Neural crest cell (in vitro differentiated cells): ENCODE results near the gene KRTAP10-1. TPM values are rescaled to one million over a fixed set of nuclear protein-coding genes. Genes with fewer than 3 reads are reported as not detected.

Experiments used
- DNase-seq: peaks from one replicate; pipeline ENCODE4 v3.0.0; 2021; ENCODE audit warnings: low read depth, mixed read lengths, low spot score
- H3K27ac Mint-ChIP-seq: one replicate; pipeline ENCODE4 v1.8.0; 2021; ENCODE audit warnings: mild to moderate bottlenecking, mixed read lengths; ENCODE audit not compliant: unreplicated experiment
- H3K27me3 Mint-ChIP-seq: 2 replicates; pipeline ENCODE4 v1.8.0; 2021; ENCODE audit warnings: low read depth, mild to moderate bottlenecking, mixed read lengths
- H3K36me3 Mint-ChIP-seq: 2 replicates; pipeline ENCODE4 v1.8.0; 2021; ENCODE audit warnings: low read depth, mild to moderate bottlenecking, mixed read lengths
- H3K4me1 Mint-ChIP-seq: 2 replicates; pipeline ENCODE4 v1.8.0; 2021; ENCODE audit warnings: mixed read lengths
- H3K4me3 Mint-ChIP-seq: one replicate; pipeline ENCODE4 v1.8.0; 2021; ENCODE audit warnings: mild to moderate bottlenecking, mixed read lengths
- H3K9me3 Mint-ChIP-seq: 2 replicates; pipeline ENCODE4 v1.8.0; 2021; ENCODE audit warnings: mixed read lengths
- CTCF ChIP-seq: fragments of 200-600 bp; sonication (generic); conservative IDR thresholded peaks from 2 replicates; pipeline ENCODE4 v1.5.0; 2021; ENCODE audit warnings: antibody characterized with exemption, mild to moderate bottlenecking
- total RNA-seq: library from RNA; stranded (reverse); gene quantifications from 2 replicates; pipeline ENCODE4 v1.2.1, GENCODE V29; 2021

The KRTAP10-1 gene
- total RNA-seq, 1 donor from 2014 or later: not detected

GRCh38 chr21:44521928-44522752 lies 17.9 kb downstream of the KRTAP10-1 start:
- Mint-ChIP-seq H3K27me3 (no peaks in the 10 kb centered on the region), H3K9me3 (no peaks in the 10 kb centered on the region), H3K4me1 (no peaks in the 10 kb centered on the region), H3K36me3 (no peaks in the 10 kb centered on the region), H3K27ac (no peak overlapping the region), H3K4me3 (no peak overlapping the region)
- no peak for DNase-seq
- TF ChIP-seq CTCF: no peak

- no peak for TF ChIP-seq CTCF
- no peaks in the 10 kb centered on the region for H3K27me3 Mint-ChIP-seq
- no peaks in the 10 kb centered on the region for H3K4me1 Mint-ChIP-seq
- H3K36me3 Mint-ChIP-seq: no peaks in the 10 kb centered on the region
- H3K4me3 Mint-ChIP-seq: no peak overlapping the region
- no peak overlapping the region for H3K27ac Mint-ChIP-seq
- no peak for DNase-seq
- no peaks in the 10 kb centered on the region for H3K9me3 Mint-ChIP-seq
These were observed 18.6 kb downstream of the KRTAP10-1 start for GRCh38 chr21:44521301-44521927.

GRCh38 chr21:44520326-44521300 lies 19.4 kb downstream of the KRTAP10-1 start:
- Mint-ChIP-seq H3K9me3 (no peaks in the 10 kb centered on the region), H3K4me3 (no peak overlapping the region), H3K36me3 (no peaks in the 10 kb centered on the region), H3K27me3 (no peaks in the 10 kb centered on the region), H3K27ac (no peak overlapping the region), H3K4me1 (no peaks in the 10 kb centered on the region)
- TF ChIP-seq CTCF: no peak
- no peak for DNase-seq

- TF ChIP-seq CTCF: no peak
- no peaks in the 10 kb centered on the region for H3K4me1 Mint-ChIP-seq
These were observed 20.4 kb downstream of the KRTAP10-1 start for GRCh38 chr21:44519346-44520325.

More at GRCh38 chr21:44519346-44520325, 20.4 kb downstream of the KRTAP10-1 start:
- H3K9me3 Mint-ChIP-seq: no peaks in the 10 kb centered on the region
- DNase-seq: no peak
- H3K4me3 Mint-ChIP-seq: no peak overlapping the region
- H3K27ac Mint-ChIP-seq: peak overlapping the region; percentile 19
- no peaks in the 10 kb centered on the region for H3K27me3 Mint-ChIP-seq
- no peaks in the 10 kb centered on the region for H3K36me3 Mint-ChIP-seq
